ENCODE results near the gene RAB1A.

DNA sequence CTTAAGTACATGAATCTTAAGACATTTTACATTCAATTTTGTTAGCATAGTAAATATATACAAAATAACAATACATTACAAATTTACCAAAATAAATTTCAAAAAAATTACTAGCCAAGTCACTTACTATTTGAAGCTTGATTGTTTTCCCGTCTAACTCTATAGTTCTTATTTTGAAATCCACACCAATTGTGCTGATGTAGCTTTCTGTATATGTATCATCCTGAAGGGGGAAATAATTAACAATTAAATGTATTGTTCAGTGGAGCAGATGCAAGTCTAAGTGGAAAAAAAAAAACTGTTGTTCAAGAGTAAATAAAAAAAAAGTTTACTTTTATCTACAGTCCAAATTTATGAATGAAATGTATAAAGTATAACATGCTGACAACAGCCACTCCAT lies 32.1 kb downstream of the RAB1A start:
- TF ChIP-seq, protein P1, sequence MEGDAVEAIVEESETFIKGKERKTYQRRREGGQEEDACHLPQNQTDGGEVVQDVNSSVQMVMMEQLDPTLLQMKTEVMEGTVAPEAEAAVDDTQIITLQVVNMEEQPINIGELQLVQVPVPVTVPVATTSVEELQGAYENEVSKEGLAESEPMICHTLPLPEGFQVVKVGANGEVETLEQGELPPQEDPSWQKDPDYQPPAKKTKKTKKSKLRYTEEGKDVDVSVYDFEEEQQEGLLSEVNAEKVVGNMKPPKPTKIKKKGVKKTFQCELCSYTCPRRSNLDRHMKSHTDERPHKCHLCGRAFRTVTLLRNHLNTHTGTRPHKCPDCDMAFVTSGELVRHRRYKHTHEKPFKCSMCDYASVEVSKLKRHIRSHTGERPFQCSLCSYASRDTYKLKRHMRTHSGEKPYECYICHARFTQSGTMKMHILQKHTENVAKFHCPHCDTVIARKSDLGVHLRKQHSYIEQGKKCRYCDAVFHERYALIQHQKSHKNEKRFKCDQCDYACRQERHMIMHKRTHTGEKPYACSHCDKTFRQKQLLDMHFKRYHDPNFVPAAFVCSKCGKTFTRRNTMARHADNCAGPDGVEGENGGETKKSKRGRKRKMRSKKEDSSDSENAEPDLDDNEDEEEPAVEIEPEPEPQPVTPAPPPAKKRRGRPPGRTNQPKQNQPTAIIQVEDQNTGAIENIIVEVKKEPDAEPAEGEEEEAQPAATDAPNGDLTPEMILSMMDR (IDR thresholded peaks at IDR 0.05), result no peak
- no peak for TF ChIP-seq POLR2A (IDR thresholded peaks at IDR 0.05)

Measured in uterus (tissue), 2 donors.